Measurements from ENCODE around the gene SH3BP1.

Gene SH3BP1

GRCh38 chr22:37610480-37611129, 28.9 kb upstream of the SH3BP1 start:
- Histone ChIP-seq H3K4me1 (peaks cover 3% of the 10 kb centered on the region), H3K27ac (peak overlapping the region; percentile 15), H3K9ac (no peak overlapping the region)

GRCh38 chr22:37611207-37611606, 28.3 kb upstream of the SH3BP1 start:
- no peaks in the 10 kb centered on the region for H3K9me3 ChIP-seq (ENCODE audit: control insufficient read depth, low read length)
- H3K36me3 ChIP-seq (ENCODE audit: control insufficient read depth, insufficient read depth, low read length): no peaks in the 10 kb centered on the region
- H3K27ac ChIP-seq: peak overlapping the region; percentile 15
- H2AFZ ChIP-seq: no peak overlapping the region
- H3K9ac ChIP-seq: no peak overlapping the region
- H3K79me2 ChIP-seq: no peaks in the 10 kb centered on the region
- no peak overlapping the region for H3K4me3 ChIP-seq (ENCODE audit: low read depth, low read length)
- peaks cover 3% of the 10 kb centered on the region for H3K4me1 ChIP-seq
- H3K4me2 ChIP-seq (ENCODE audit: low read length): peak overlapping the region; percentile 28
- no peaks in the 10 kb centered on the region for H3K27me3 ChIP-seq (ENCODE audit: control insufficient read depth, insufficient read depth, low read length)
- TF ChIP-seq CTCF (IDR thresholded peaks at IDR 0.05): no peak

More at GRCh38 chr22:37610480-37611129, 28.9 kb upstream of the SH3BP1 start:
- Histone ChIP-seq H3K9me3 (ENCODE audit: control insufficient read depth, low read length) (no peaks in the 10 kb centered on the region), H3K4me2 (ENCODE audit: low read length) (peak overlapping the region; percentile 84), H3K4me3 (ENCODE audit: low read depth, low read length) (no peak overlapping the region), H3K79me2 (no peaks in the 10 kb centered on the region), H3K27me3 (ENCODE audit: control insufficient read depth, insufficient read depth, low read length) (no peaks in the 10 kb centered on the region), H3K36me3 (ENCODE audit: control insufficient read depth, insufficient read depth, low read length) (no peaks in the 10 kb centered on the region), H2AFZ (no peak overlapping the region)
- no peak for TF ChIP-seq CTCF (IDR thresholded peaks at IDR 0.05)

GRCh38 chr22:37616201-37617083, 23.0 kb upstream of the SH3BP1 start:
- Histone ChIP-seq H3K27me3 (ENCODE audit: control insufficient read depth, insufficient read depth, low read length) (no peaks in the 10 kb centered on the region), H3K27ac (no peak overlapping the region), H3K4me1 (no peaks in the 10 kb centered on the region), H3K4me2 (ENCODE audit: low read length) (no peak overlapping the region), H3K4me3 (ENCODE audit: low read depth, low read length) (no peak overlapping the region), H3K36me3 (ENCODE audit: control insufficient read depth, insufficient read depth, low read length) (no peaks in the 10 kb centered on the region), H3K9me3 (ENCODE audit: control insufficient read depth, low read length) (no peaks in the 10 kb centered on the region), H2AFZ (no peak overlapping the region), H3K79me2 (no peaks in the 10 kb centered on the region), H3K9ac (no peak overlapping the region)
- TF ChIP-seq CTCF (IDR thresholded peaks at IDR 0.05): no peak

- no peaks in the 10 kb centered on the region for H3K9me3 ChIP-seq (ENCODE audit: control insufficient read depth, low read length)
- no peaks in the 10 kb centered on the region for H3K36me3 ChIP-seq (ENCODE audit: control insufficient read depth, insufficient read depth, low read length)
- no peak overlapping the region for H3K27ac ChIP-seq
- H3K79me2 ChIP-seq: no peaks in the 10 kb centered on the region
- no peaks in the 10 kb centered on the region for H3K4me1 ChIP-seq
- TF ChIP-seq CTCF (IDR thresholded peaks at IDR 0.05): no peak
- H2AFZ ChIP-seq: no peak overlapping the region
- H3K27me3 ChIP-seq (ENCODE audit: control insufficient read depth, insufficient read depth, low read length): no peaks in the 10 kb centered on the region
- H3K4me3 ChIP-seq (ENCODE audit: low read depth, low read length): no peak overlapping the region
- no peak overlapping the region for H3K4me2 ChIP-seq (ENCODE audit: low read length)
- no peak overlapping the region for H3K9ac ChIP-seq
Measured at GRCh38 chr22:37617431-37617830, 22.0 kb upstream of the SH3BP1 start.
